ENCODE data around the gene SAG.

SAG gene

DNA sequence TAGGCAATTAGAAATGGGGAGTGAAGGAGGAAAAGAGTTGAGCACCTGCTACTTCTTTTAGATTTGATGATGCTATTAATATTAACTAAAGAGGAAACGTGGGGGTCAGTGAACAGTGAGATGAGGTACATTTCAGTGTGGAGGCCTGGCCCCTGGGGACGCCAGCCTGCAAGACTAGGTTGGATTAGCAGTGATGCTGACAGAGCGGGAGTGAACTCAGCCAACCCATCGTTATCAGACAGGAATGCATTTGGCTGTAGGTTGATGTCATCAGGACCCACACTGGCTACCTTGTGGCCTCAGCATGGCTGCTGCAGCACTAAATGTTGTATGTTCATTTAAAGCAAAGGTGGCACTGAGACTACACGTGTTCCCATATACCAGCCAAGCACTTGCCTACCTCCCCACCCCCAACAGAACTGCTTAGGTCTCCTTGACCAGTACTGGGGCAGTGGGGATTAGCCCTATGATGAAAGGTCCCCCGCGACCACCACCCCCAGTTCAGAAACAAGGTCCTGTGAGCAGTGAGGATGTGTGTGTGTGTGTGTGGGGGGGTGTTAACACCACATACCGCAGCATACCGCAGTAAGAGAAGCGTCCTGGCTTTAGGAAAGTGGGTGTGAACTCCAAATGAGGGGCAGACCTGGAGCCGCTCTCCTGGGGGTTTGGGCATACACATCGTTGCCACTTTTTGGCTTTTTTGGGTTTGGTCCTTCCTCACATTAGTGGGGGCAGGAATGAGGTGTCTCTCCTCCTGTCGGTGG, 72.7 kb downstream of the SAG start:
- H3K9me2 ChIP-seq (replicated peaks; ENCODE audit: insufficient read depth, low read length), result no peaks in the 10 kb centered on the region
- H3K4me2 ChIP-seq (ENCODE audit: low read depth, low read length), result no peak overlapping the region
- no peak overlapping the region for H3K9ac ChIP-seq (ENCODE audit: low read length)
- no peaks in the 10 kb centered on the region for H3K36me3 ChIP-seq (replicated peaks; ENCODE audit: insufficient read depth, low read length)
- H3K4me1 ChIP-seq (ENCODE audit: low read length), result peaks cover 25% of the 10 kb centered on the region
- no peak for DNase-seq
- peaks cover 19% of the 10 kb centered on the region for H3F3A ChIP-seq (ENCODE audit: insufficient read depth, low read length)
- H3K9me3 ChIP-seq (replicated peaks; ENCODE audit: insufficient read depth, low read length), result no peaks in the 10 kb centered on the region
- no peak overlapping the region for H3K4me3 ChIP-seq (ENCODE audit: low read length)
- no peaks in the 10 kb centered on the region for H4K20me1 ChIP-seq (ENCODE audit: insufficient read depth, low read length)
- H3K27me3 ChIP-seq (replicated peaks; ENCODE audit: insufficient read depth, low read length), result no peaks in the 10 kb centered on the region
- H3K27ac ChIP-seq (ENCODE audit: low read length), result no peak overlapping the region
- peaks cover 70% of the 10 kb centered on the region for H3K79me2 ChIP-seq (ENCODE audit: low read length)
- no peak for TF ChIP-seq EZH2phosphoT487 (IDR thresholded peaks at IDR 0.05; ENCODE audit: low read length)
- no peak overlapping the region for H2AFZ ChIP-seq (ENCODE audit: low read length)

DNA sequence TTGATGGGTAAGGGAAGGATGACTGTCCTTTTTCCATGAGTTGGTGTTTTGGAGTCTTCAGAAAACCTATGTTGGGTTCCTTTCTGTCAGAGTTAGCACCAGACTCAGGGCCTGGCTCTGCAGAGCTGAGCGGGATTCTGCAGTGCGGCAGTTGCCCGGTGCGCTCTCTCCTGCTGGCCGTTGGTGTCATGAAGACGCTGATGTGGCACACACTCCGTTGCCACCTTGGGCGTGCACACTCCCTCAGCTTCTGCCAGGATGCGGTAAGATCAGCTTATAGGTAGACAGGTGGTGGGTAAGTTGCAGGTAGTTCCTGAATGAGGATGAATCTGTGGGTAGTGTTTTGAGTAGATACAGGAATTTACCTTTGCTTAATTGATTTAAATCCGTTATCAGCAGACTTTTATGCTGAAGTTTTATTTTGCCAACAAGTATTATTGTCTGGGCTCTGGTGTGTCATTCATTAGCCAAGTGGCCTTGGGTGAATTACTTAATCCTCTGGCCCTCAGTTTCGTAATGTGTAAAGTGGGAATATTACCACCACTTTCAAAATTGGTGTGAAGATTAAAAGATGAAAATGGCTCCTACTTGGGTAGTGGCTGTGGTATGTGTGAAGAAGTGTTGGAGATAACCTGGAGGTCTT, 73.5 kb downstream of the SAG start:
- peaks cover 74% of the 10 kb centered on the region for H3K79me2 ChIP-seq (ENCODE audit: low read length)
- no peaks in the 10 kb centered on the region for H3K27me3 ChIP-seq (replicated peaks; ENCODE audit: insufficient read depth, low read length)
- no peak overlapping the region for H3K27ac ChIP-seq (ENCODE audit: low read length)
- no peaks in the 10 kb centered on the region for H3K36me3 ChIP-seq (replicated peaks; ENCODE audit: insufficient read depth, low read length)
- H3K4me2 ChIP-seq (ENCODE audit: low read depth, low read length), result no peak overlapping the region
- no peak for DNase-seq
- H3K4me3 ChIP-seq (ENCODE audit: low read length), result no peak overlapping the region
- H4K20me1 ChIP-seq (ENCODE audit: insufficient read depth, low read length), result no peaks in the 10 kb centered on the region
- peaks cover 30% of the 10 kb centered on the region for H3K4me1 ChIP-seq (ENCODE audit: low read length)
- no peak overlapping the region for H2AFZ ChIP-seq (ENCODE audit: low read length)
- no peaks in the 10 kb centered on the region for H3K9me3 ChIP-seq (replicated peaks; ENCODE audit: insufficient read depth, low read length)
- TF ChIP-seq EZH2 (optimal IDR thresholded peaks at IDR 0.05; ENCODE audit: low read depth, low read length), result no peak
- TF ChIP-seq EZH2phosphoT487 (IDR thresholded peaks at IDR 0.05; ENCODE audit: low read length), result no peak
- TF ChIP-seq, protein P1, sequence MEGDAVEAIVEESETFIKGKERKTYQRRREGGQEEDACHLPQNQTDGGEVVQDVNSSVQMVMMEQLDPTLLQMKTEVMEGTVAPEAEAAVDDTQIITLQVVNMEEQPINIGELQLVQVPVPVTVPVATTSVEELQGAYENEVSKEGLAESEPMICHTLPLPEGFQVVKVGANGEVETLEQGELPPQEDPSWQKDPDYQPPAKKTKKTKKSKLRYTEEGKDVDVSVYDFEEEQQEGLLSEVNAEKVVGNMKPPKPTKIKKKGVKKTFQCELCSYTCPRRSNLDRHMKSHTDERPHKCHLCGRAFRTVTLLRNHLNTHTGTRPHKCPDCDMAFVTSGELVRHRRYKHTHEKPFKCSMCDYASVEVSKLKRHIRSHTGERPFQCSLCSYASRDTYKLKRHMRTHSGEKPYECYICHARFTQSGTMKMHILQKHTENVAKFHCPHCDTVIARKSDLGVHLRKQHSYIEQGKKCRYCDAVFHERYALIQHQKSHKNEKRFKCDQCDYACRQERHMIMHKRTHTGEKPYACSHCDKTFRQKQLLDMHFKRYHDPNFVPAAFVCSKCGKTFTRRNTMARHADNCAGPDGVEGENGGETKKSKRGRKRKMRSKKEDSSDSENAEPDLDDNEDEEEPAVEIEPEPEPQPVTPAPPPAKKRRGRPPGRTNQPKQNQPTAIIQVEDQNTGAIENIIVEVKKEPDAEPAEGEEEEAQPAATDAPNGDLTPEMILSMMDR (IDR thresholded peaks at IDR 0.05; ENCODE audit: low read length), result no peak
- H3K9ac ChIP-seq (ENCODE audit: low read length), result no peak overlapping the region
- peaks cover 19% of the 10 kb centered on the region for H3F3A ChIP-seq (ENCODE audit: insufficient read depth, low read length)
- no peaks in the 10 kb centered on the region for H3K9me2 ChIP-seq (replicated peaks; ENCODE audit: insufficient read depth, low read length)

DNA sequence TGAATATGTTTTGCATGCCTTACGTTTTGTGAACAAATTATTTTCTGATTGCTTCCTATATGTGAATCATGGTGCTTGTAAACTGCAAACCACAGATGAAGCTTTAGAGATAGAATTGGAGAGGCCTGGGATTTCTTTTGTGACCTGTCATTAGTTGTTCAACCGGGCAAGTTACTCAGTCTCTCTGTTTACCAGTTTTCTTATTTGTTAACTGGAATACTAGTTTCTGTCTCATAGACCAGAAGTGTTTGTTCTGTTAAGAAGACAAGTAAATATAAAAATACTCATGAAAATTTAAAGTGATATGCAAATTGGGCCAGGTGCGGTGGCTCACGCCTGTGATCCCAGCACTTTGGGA, 74.0 kb downstream of the SAG start:
- H3K4me3 ChIP-seq (ENCODE audit: low read length), result no peak overlapping the region
- DNase-seq, result no peak
- H3K4me1 ChIP-seq (ENCODE audit: low read length), result peaks cover 30% of the 10 kb centered on the region
- no peak overlapping the region for H2AFZ ChIP-seq (ENCODE audit: low read length)
- no peaks in the 10 kb centered on the region for H3K9me2 ChIP-seq (replicated peaks; ENCODE audit: insufficient read depth, low read length)
- no peaks in the 10 kb centered on the region for H4K20me1 ChIP-seq (ENCODE audit: insufficient read depth, low read length)
- H3K27ac ChIP-seq (ENCODE audit: low read length), result no peak overlapping the region
- H3K4me2 ChIP-seq (ENCODE audit: low read depth, low read length), result no peak overlapping the region
- no peak for TF ChIP-seq EZH2 (optimal IDR thresholded peaks at IDR 0.05; ENCODE audit: low read depth, low read length)
- TF ChIP-seq, protein P1 (IDR thresholded peaks at IDR 0.05; ENCODE audit: low read length), result no peak
- TF ChIP-seq EZH2phosphoT487 (IDR thresholded peaks at IDR 0.05; ENCODE audit: low read length), result no peak
- peaks cover 79% of the 10 kb centered on the region for H3K79me2 ChIP-seq (ENCODE audit: low read length)
- H3K9me3 ChIP-seq (replicated peaks; ENCODE audit: insufficient read depth, low read length), result no peaks in the 10 kb centered on the region
- no peak overlapping the region for H3K9ac ChIP-seq (ENCODE audit: low read length)
- peaks cover 15% of the 10 kb centered on the region; the same call in 1 of the 2 replicates for H3F3A ChIP-seq (ENCODE audit: insufficient read depth, low read length)
- H3K36me3 ChIP-seq (replicated peaks; ENCODE audit: insufficient read depth, low read length), result no peaks in the 10 kb centered on the region
- no peaks in the 10 kb centered on the region for H3K27me3 ChIP-seq (replicated peaks; ENCODE audit: insufficient read depth, low read length)

DNA sequence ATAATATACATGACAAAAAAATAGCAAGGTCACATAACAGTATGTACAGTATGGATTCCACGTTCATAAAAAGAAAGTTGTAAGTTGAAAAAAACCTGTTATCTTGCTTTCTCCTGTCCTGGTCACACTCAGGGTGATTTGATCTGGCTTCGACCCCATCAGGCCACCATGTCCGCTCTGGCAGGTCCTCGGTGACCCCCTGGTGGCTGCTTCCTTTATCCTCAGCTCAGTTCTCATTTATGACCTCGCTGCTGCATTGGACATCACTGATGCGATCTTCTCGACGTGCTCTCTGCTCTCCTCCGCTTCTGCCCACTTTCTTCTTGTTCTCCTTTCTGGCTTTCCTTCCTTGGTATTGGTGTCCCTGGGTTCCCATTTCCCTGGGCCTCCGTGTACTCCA, 76.4 kb downstream of the SAG start:
- no peak overlapping the region for H3K9ac ChIP-seq (ENCODE audit: low read length)
- H3K27ac ChIP-seq (ENCODE audit: low read length), result peak overlapping the region; percentile 88; the same call in 1 of the 2 replicates
- TF ChIP-seq EZH2phosphoT487 (IDR thresholded peaks at IDR 0.05; ENCODE audit: low read length), result no peak
- no peak for TF ChIP-seq EZH2 (optimal IDR thresholded peaks at IDR 0.05; ENCODE audit: low read depth, low read length)
- TF ChIP-seq, protein P1 (IDR thresholded peaks at IDR 0.05; ENCODE audit: low read length), result no peak
- H3K9me3 ChIP-seq (replicated peaks; ENCODE audit: insufficient read depth, low read length), result no peaks in the 10 kb centered on the region
- no peaks in the 10 kb centered on the region for H3K9me2 ChIP-seq (replicated peaks; ENCODE audit: insufficient read depth, low read length)
- H3F3A ChIP-seq (ENCODE audit: insufficient read depth, low read length), result peaks cover 15% of the 10 kb centered on the region; the same call in 1 of the 2 replicates
- H4K20me1 ChIP-seq (ENCODE audit: insufficient read depth, low read length), result no peaks in the 10 kb centered on the region
- H3K4me1 ChIP-seq (ENCODE audit: low read length), result peaks cover 31% of the 10 kb centered on the region
- DNase-seq, result no peak
- no peaks in the 10 kb centered on the region for H3K36me3 ChIP-seq (replicated peaks; ENCODE audit: insufficient read depth, low read length)
- H3K79me2 ChIP-seq (ENCODE audit: low read length), result peaks cover 83% of the 10 kb centered on the region
- H2AFZ ChIP-seq (ENCODE audit: low read length), result no peak overlapping the region
- H3K4me2 ChIP-seq (ENCODE audit: low read depth, low read length), result no peak overlapping the region
- H3K27me3 ChIP-seq (replicated peaks; ENCODE audit: insufficient read depth, low read length), result no peaks in the 10 kb centered on the region
- no peak overlapping the region for H3K4me3 ChIP-seq (ENCODE audit: low read length)

Measured in MM.1S (cell line).